HG03558 (cell line): ENCODE data around the gene ERI3.

Experiments used
- ATAC-seq: cut with Tn5 transposase; IDR thresholded peaks from one replicate; pipeline ENCODE4 v1.9.1; 2021; ENCODE audit warnings: moderate number of reproducible peaks; ENCODE audit not compliant: unreplicated experiment; ENCODE audit errors: extremely low read depth

The ERI3 gene

DNA sequence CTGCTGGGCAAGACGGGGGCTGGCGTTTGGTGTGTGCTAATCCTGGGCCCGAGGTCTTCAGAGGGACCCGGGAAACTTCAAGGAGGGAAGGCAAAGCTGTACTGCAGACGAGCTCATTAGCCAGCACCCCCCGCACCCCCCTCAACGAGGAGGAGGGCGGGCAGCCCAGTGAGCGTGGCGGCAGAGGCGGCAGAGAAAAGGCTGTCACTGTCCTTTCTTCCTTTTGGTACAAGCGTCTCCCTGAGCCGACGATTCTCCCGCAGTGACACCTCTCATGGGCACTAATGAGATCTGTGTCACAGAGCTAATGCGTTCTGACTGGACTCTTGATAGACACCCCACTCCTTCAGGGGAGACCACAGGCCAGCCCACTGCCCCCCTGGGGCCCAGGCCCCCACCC lies 112.3 kb downstream of the ERI3 start:
- no peak for ATAC-seq

DNA sequence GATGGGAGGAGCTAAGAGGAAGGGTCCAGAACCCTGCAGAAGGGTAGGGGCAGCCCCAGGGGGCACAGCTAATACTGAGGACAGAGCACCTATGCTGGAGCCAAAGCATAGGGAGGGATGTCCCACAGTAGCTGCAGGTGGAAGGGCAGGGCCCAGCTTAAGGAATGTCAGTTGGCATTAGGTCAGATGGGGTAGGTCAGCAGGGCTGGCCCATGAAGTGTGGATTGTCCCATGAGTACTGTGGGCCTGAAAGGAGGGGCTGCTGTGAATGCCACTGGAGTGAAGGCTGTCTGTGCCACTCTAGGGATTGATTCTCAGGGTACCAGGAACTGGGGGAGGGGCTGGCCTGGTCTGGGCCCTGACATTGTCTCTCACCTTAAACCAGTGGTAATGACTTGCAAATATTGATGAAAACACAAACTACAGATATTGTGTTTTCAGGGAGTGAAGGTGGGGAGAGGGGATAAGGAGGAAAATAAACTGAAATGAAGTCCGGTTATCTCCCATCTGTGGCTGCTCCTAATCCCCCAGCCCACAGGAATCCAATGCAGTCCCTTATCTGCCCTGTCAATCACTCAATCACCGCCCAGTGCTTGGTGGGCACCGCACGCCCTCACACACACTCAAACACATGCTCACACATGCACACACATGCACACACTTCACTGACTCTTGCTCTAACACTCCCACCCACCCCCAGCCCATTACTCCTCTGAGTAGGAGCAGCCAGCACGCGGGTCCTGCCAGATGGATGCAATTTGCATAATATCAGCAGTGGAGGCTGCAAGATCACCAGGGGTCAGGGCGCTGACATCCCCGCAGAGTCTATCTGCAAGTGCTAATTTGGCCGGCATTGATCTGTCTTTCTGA lies 114.0 kb downstream of the ERI3 start:
- ATAC-seq = no peak

DNA sequence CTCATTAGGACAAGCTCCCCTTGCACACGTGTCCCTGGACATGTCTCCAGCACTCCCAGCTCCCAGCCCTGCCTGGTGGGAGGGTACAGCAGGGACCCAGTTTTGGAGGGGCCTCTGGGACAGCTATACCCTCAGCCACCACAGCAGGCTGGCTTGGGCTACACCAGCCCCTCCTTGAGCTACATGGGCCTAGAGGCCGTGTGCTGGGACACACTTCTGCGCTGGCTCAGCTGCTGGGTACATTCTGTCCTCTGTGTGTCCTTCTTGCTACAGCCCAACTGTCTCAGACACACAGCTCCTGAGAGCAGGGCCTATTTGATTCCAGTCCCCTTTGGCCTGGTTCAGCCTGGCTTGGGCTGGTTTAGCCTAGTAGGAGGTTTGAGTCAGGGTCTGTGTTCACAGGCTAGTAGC lies 115.1 kb downstream of the ERI3 start:
- ATAC-seq = no peak

DNA sequence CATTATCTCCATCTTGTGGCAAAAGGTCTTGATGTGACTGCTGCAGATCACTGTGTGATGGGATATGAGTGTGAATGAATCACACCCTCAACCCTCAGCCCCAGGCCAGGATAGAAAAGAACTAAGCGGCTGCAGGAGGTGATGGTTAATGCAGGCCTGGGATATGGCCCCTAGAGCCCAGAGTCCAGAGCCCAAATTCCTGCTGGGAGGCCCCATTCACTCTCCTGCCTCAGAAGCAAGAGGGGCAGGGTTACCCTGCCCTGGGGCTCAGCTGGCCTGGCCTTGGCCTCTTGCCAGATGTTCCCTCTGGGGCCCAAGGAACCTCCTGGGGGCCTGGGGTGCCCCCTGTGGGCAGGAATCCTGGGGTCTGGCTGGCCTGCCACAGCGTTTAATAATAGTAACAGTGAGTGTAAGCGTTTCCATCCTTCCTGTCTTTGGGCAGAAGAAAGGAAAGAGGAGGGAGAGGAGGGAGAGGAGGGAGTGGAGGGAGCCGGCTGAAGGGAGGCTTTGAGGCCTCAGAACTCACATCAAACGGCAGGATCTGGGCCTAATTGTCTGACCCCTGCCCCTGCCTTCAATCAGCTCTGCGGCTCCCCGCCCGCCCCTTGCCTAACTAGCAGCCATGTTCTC lies 115.6 kb downstream of the ERI3 start:
- no peak for ATAC-seq

DNA sequence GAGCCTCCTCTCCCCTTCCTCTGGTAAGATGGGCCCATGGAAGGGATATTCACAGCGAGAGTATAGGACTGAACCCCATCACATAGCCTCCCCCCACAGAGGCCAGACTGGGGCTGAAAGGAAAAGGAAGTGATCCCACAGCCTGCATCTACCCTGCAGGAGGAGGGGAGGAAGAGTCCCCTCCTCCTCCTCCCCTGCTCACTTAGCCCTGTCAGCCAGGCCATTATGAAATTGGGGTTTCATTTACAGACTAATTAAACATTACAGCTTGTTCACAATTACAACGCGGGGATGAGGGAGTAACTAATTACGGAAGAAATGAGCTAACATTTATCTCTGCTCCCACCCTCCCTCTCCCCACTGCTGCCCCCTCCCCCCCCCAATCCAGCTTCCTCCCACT lies 116.4 kb downstream of the ERI3 start:
- ATAC-seq = no peak

DNA sequence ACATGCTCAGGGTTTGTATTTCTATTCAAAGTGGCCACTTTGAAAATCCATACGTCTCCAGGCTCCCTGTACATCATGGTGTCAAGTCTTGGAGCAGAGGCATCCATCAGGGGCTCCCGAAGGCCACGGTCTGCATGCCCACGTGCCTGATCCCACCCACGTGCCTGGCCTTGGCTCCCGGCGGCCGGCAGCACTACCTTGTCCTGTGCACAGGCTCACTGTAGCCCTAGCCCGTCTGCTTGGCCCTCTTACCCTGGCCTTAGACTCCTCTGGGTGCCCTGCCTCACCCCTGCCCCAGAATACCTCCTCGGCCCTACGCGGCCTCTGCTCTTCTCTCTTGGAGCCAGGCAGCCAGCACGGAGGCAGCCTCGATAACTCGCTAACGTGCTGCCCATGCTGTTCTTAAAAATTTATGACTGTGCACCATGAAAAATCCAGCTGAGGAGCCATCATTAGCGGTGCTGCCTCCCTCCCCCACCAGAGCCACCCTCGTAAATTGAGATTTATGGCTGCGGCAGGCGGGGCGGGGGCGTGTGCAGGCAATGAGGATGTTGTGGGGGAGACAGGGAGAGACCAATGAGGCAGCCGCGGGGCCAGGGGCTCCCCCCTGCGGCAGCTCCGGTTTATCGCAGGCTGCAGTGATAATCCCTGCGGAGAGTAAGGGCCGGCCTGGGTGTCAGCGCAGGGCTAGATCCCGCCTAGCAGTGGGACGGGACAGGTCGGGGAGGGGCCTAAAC lies 117.2 kb downstream of the ERI3 start:
- ATAC-seq = no peak

DNA sequence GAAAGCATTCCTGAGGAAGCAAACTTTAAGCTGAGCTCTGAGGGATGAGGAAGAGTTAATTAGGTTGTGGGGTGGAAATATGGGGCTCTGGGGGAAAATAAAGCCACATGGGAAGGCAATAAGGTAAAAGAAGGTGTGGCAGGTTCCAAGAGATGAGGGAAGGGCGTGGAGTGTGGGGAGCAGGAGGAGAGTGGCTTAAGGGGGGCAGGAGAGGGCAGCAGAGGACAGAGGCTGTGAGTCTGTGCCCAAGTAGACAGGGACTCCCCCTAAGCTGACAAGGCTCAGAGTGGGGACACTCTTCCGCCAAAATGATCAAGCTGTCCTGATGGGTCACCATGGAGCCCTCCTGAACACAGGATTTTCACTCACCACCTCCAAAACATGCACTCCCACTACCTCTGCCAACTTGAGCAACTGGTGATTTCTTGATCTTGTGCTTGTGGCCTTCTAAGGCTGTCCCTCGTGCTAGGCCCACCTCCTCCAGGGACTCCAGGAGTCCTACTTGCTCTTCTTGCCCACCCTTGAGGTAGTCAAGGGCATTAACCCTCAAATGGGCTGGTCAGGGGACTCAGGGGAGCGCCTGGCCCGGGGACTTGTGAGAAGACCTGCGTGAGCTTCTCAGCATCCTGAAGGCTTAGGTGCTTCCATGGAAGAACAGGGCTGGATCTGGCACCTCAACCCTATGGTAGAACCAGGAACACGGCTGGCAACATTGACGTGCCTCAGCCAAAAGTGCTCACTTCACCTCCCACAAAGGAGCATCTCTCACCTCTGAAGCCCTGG lies 118.4 kb downstream of the ERI3 start:
- no peak for ATAC-seq

DNA sequence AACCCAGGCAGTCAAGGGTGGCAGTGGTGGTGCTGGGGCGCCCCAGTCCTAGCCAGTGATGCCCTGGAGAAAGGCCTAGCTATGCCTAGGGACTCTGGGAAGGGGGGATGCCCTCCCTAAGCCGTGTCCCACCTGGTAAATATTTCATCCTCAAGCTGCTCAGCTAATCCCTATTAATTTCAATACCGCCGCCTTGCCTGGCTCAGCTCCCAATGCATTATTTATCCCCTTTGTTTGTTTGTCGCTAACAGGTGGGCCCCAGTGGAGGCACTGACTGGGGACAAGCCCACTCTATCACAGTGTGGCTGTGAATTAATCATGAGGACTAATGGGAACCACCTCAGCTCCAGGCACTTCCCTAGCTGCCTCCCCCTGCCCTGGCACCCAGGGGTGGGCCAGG lies 119.2 kb downstream of the ERI3 start:
- no peak for ATAC-seq

DNA sequence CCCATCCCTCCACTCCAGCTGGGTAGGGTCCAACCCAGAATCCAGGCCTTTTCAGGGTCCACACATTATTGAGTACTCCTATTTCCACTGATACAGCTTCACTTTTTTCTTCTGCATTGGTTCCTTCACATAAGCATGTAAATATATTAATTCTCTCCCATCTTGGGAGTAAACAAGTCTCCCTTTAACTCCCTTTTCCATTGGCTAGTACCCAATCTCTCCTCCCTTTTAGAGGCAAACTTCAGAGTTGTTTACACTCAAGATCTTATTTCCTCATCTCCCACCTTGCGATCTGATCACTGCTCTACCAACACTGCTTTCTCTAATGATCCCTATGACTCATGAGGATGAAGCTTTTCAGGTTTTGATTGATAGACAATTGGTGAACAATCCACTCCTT lies 121.5 kb downstream of the ERI3 start:
- no peak for ATAC-seq

DNA sequence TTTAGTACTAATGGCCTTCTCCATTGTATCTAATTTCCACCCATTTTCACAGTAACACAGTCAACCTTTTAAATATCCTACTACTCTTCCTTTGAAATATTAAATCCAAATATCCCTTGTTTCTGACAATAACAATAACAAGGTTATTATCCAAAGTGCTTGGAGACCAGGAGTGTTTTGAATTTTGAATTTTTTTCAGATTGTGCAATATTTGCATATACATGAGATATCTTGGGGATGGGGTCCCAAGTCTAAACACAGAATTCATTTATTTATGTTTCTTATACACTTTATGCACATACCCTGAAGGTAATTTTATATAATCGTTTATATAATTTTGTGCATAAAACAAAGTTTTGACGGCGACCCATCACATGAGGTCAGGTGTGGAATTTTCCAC lies 124.3 kb downstream of the ERI3 start:
- ATAC-seq = no peak

DNA sequence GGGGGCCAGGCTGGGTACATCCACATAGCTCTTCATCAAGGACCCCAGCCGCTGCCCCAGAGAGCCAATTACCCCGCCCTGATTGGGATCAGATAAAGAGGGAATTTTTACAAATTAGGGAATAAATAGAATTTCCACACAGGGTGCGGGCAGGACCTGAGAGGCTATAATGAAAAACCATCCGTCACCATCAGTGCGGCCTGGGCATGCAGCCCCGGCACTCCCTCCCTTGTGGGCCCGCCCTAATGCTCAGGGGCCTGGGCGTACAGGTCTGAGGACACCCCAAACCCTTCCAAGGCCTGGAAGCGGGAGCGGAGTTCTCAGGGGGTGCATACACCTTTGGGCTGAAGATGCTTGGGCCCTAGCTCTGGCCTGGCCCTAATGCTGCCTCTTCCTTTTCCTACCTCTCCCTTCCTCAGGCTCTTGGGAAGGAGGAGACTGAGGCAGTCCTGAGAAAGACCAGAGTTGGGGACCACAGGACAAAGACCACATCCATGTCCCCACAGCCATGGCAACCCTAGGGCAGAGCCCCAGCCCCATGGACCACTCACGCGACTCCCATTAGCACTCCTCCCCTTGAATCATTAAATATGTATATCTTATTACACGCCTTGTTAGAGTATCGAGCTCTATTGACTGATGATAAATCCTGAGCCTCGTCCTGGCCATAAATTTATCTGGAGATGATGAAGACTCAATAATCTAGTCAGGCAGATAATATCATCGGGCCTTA lies 125.5 kb downstream of the ERI3 start:
- ATAC-seq = no peak

DNA sequence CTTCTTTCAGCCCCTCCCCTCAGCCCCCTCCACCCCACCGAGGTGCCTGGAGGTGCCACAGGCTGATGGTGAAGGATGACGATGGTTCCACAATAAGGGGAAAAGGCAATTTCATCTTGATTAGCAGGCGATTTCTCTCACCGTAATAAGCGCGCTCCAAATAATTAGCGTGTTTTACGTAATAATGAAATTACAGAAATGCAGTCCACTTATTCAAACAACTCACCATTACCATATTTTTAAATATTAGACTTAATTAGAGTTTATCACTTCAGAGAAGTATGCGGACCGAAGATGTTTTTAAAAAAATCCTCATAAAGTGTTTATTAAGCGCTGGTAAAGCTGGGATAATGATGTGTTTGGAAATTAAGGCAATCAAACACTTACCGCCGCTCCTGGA lies 126.8 kb downstream of the ERI3 start:
- ATAC-seq = no peak

DNA sequence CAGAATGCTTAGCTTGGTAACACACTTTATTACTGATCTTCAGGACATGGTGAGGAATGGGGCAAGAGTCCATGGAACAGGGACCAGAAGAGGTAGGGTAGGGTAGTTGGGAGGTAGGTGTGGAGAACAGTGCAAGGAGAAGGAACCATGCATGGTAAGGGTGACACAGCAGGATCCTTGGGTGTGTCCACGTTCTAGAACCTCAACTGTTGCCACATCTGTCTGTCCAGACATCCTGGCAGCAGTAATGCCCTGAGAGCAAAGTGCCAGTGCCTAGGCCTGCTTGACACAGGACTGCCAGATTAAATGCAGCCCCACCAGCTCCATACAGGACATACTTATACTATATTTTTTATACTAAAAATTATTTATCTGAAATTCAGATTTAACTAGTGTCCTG lies 127.8 kb downstream of the ERI3 start:
- ATAC-seq = no peak

DNA sequence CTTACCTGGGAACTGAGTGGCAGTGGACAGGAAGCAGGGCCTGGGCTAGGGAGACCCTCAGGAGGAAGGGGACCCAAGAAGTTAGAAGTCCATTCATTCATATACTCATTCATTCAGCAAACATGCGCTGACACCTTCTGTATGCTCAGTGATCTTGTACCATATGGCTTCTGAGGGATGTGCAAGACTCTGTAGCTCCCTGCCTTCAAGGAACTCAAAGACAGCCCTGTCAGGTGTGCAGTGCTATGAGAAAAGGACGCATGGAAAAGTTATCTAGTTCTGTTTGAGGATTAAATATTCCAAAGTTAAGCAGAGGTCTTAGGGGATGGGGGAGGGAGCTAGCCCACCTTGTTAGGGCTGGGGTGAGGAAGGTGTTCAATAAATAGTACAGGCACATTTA lies 129.3 kb downstream of the ERI3 start:
- no peak for ATAC-seq

DNA sequence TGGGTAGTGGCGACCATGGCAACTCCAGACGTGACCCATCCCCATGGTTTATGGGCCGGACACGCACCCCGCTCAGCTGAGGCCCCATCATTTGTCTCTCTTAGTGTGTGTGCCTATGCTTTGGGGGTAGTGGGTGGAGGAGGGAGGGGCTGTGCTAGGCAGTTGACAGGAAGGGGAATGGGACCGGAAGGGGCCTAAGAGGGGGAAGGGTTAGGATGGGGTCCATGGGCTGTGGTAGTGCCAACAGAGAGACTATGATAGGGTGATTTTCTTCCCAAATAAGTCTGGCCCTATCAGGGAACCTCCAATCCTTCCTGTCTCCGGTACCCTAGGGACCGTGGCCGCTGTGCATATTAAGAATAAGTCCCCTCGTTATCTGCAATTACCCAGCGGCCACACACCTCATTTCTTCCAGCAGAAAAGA lies 131.9 kb downstream of the ERI3 start:
- ATAC-seq = no peak

DNA sequence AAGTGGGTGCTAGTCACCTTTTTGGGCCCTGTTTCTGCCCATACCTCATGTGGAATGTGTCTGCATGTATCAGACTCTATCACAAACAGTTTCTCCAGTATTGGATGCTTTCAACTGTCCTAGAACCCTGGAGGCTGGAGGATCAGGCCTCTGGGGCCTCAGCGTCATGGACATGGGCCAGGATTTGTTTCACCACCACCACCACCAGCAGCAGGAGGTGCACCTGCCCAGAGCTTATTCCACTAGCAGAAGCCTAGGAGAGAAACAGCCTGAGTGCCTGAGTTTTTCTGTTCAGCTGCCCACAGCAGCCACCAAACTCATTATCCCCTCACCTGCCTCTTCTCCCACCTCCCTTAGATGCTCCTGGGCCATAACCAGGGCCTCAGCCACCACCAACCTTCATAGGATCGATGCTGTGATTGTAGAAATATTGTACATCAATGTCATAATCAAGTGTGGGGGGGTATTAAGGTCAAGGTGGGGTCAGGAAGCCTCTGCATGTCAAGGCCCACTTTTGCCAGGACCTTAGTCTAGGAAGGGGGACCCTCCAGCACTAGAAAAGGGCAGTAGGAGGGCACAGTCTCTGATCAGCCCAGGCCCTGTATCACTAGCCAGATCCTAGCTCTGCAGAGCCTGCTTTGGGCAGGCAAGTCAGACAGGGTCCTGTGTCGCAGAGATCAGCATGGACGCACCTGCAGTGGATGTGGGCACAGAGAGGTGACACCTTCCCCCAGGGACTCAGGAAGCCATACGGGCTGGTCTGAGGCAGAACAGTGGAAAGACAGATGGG lies 132.5 kb downstream of the ERI3 start:
- no peak for ATAC-seq

DNA sequence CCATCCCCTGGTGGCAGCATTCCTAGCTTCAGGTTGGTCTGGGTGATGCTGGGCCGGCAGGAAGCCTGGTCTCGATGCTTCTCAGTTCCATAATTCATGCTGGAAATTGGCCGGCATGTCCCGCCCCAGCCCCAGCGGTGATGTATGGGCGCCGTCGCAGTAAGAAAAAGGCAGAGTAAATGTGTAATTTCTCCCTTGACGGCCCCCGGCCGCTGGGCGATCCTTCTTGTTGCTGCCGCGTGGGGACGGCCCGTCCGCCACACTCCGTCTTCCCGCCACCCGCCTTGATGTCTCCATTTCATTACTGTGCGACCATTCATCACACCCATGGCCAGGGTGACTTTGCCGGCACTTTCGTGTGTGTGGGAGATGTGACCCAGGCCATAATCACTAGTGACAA lies 133.3 kb downstream of the ERI3 start:
- no peak for ATAC-seq

DNA sequence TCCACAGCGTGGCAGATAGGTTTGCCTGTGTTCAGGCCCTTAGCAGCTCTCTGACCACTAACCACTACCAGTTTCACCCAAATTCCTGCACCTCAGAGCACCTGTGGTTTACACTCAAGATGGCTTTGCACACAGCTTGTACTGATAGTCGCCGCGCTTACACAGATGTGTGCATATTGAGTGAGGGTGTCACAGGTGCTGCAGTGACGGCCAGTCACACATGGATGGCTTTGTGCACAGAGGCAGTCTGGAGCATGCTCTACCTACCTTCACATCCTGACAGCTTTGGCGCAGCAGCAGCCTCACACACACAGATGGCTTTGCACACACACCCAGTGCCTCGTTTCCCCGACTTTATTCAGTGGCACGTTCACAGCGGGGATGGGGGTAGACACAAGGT lies 134.3 kb downstream of the ERI3 start:
- no peak for ATAC-seq
